GM19467 (cell line): Measurements from ENCODE around the gene ALLC.
"Not testable (repeated sequence)": the region's sequence is repeated elsewhere in the genome, so short reads cannot be mapped to it uniquely, and the experiment has no call there.

Experiments
- ATAC-seq: cut with Tn5 transposase; IDR thresholded peaks from one replicate; pipeline ENCODE4 v1.9.1; 2021; ENCODE audit warnings: mild to moderate bottlenecking, moderate library complexity; ENCODE audit not compliant: unreplicated experiment

Gene ALLC

GRCh38 chr2:3626118-3626811, 31.7 kb upstream of the ALLC start:
- ATAC-seq = no peak

GRCh38 chr2:3626812-3627499, 31.0 kb upstream of the ALLC start:
- ATAC-seq = no peak

GRCh38 chr2:3627500-3628100, 30.4 kb upstream of the ALLC start:
- ATAC-seq = no peak

GRCh38 chr2:3628241-3628679, 29.7 kb upstream of the ALLC start:
- ATAC-seq = no peak

GRCh38 chr2:3628800-3629199, 29.2 kb upstream of the ALLC start:
- ATAC-seq = no peak

GRCh38 chr2:3630631-3631030, 27.4 kb upstream of the ALLC start:
- no peak for ATAC-seq

- no peak for ATAC-seq
These were observed 26.7 kb upstream of the ALLC start for GRCh38 chr2:3631161-3631850.

GRCh38 chr2:3631851-3632659, 25.9 kb upstream of the ALLC start:
- no peak for ATAC-seq

- ATAC-seq = no peak
These were observed 24.7 kb upstream of the ALLC start for GRCh38 chr2:3633089-3633981.

- ATAC-seq = no peak
These were observed 23.9 kb upstream of the ALLC start for GRCh38 chr2:3633982-3634595.

GRCh38 chr2:3634596-3635121, 23.3 kb upstream of the ALLC start:
- ATAC-seq = no peak

- ATAC-seq = no peak
These were observed 22.6 kb upstream of the ALLC start for GRCh38 chr2:3635171-3635974.

GRCh38 chr2:3635975-3636327, 22.0 kb upstream of the ALLC start:
- ATAC-seq = not testable (repeated sequence)

GRCh38 chr2:3636586-3637310, 21.3 kb upstream of the ALLC start:
- no peak for ATAC-seq

GRCh38 chr2:3637311-3637675, 20.7 kb upstream of the ALLC start:
- no peak for ATAC-seq

- ATAC-seq = no peak
These were observed 20.1 kb upstream of the ALLC start for GRCh38 chr2:3637692-3638455.

- ATAC-seq = no peak
These were observed 19.6 kb upstream of the ALLC start for GRCh38 chr2:3638456-3638810.
